A549 treated with DMSO at 1 μM for 4 hours (cell line): ENCODE measurements around the gene OR51S1. TPM values are rescaled to one million over a fixed set of nuclear protein-coding genes. Genes with fewer than 3 reads are reported as not detected.

Source experiments
- total RNA-seq: library from RNA; stranded (reverse); fragments of 200-300 nt; extraction: Qiagen RNA extraction; gene quantifications from 5 replicates; pipeline ENCODE4 v1.2.3, GENCODE V29; 2022; ENCODE audit warnings: low read depth

OR51S1 gene
- not detected in 5 replicates for total RNA-seq

GRCh38 chr11:4848908-4849532, at the start of gene OR51S1:
Gene OR51S1 (minus strand): TSS chr11:4849208. CDS start chr11:4849208, 0 bp downstream.

GRCh38 chr11:4881860-4882500, 33.0 kb upstream of the OR51S1 start, which contains the start of gene OR51T1:
Gene OR51T1 (plus strand): TSS chr11:4881900. CDS start chr11:4881900, 0 bp downstream.

GRCh38 chr11:4821021-4821420, 28.0 kb downstream of the OR51S1 start, which contains the start of gene OR51F2:
Gene OR51F2 (plus strand): TSS chr11:4821321. CDS start chr11:4821422, 101 bp downstream.

GRCh38 chr11:4804280-4804679, 44.7 kb downstream of the OR51S1 start, which contains the start of gene OR52R1:
Gene OR52R1 (minus strand): TSS chr11:4804380. CDS start chr11:4804380, 0 bp downstream.

Other genes starting within 250 kb of the OR51S1 start
- gene TRIM68, start 241.0 kb downstream of the OR51S1 start, total RNA-seq: 8.7 to 11.7 TPM (median 10.6 TPM) in 5 replicates
- not detected in 5 replicates for gene OR51D1, start 211.7 kb downstream of the OR51S1 start, total RNA-seq
- gene OR51E1, start 205.2 kb downstream of the OR51S1 start, total RNA-seq: not detected in 5 replicates
- not detected in 5 replicates for gene OR51E2, start 151.4 kb downstream of the OR51S1 start, total RNA-seq
- gene MMP26, start 144.4 kb downstream of the OR51S1 start, total RNA-seq: not detected in 5 replicates
- gene OR51F1, start 79.3 kb downstream of the OR51S1 start, total RNA-seq: not detected in 5 replicates
- gene OR52R1, start 44.8 kb downstream of the OR51S1 start, total RNA-seq: not detected in 5 replicates
- gene OR51F2, start 27.9 kb downstream of the OR51S1 start, total RNA-seq: not detected in 5 replicates
- gene OR51T1, start 32.7 kb upstream of the OR51S1 start, total RNA-seq: not detected in 5 replicates
- not detected in 5 replicates for gene OR51A7, start 54.6 kb upstream of the OR51S1 start, total RNA-seq
- not detected in 5 replicates for gene OR51G2, start 70.1 kb upstream of the OR51S1 start, total RNA-seq
- gene OR51G1, start 75.1 kb upstream of the OR51S1 start, total RNA-seq: not detected in 5 replicates
- not detected in 5 replicates for gene OR51A4, start 98.4 kb upstream of the OR51S1 start, total RNA-seq
- not detected in 5 replicates for gene OR51A2, start 106.5 kb upstream of the OR51S1 start, total RNA-seq
- gene OR51L1, start 145.6 kb upstream of the OR51S1 start, total RNA-seq: not detected in 5 replicates
- gene OR52J3, start 197.3 kb upstream of the OR51S1 start, total RNA-seq: not detected in 5 replicates
- gene OR52E2, start 210.4 kb upstream of the OR51S1 start, total RNA-seq: not detected in 5 replicates
- gene OR52E1, start 220.4 kb upstream of the OR51S1 start, total RNA-seq: not detected in 5 replicates